Measurements from ENCODE around the gene YIF1A.
A peak's percentile ranks its signal among the peaks of the same experiment; 100 is the strongest.

Gene YIF1A

DNA sequence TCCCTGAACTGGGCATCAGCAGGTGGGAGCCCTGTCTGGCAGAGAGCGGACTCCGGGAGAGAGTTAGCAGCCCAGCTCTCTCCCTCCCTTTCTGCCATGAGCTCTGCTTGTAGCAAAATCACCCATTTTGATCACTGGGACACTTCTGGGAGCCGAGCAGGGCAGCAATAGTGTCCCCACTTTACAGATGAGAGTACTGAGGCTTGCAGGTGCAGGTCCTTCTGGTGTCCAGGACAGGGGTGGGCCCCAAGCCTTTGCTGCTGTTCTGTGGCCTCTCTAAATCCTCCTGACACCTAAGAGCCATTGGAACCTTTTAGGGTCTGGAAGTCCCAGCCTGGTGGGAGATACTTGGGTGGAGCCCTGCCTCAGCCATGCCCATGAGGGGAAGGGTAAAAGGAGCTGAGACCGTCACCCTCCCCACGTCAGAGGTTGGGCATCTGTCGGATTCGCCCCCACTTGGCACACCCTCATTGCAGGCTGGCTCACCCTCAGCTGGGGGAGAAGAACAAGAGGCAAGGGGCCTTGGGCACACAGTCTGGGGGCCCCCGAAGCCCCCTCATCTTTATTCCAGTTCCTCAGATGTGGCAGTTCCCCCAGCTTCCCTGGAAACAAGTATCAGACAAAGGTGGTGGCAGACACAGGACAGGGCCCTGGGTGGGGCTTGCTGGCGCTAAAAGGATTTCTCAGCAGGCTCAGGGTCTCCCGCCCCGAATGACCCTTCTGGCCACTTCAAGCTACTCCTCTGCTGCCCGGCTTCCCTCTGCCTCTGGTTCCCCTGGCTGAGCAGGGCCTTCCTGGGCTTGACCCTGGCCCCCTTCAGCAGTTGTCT, 42.8 kb upstream of the YIF1A start:
- Histone ChIP-seq H3K27me3 (ENCODE audit: insufficient read depth, low read length) (peaks cover 23% of the 10 kb centered on the region), H3K4me3 (ENCODE audit: low read length) (no peak overlapping the region), H3K9ac (ENCODE audit: low read depth, low read length) (no peak overlapping the region), H3K9me3 (ENCODE audit: insufficient read depth, low read depth, low read length) (no peaks in the 10 kb centered on the region), H3K4me1 (ENCODE audit: insufficient read depth, low read length) (peaks cover 6% of the 10 kb centered on the region; the same call in 1 of the 2 replicates), H3K27ac (ENCODE audit: low read length) (no peak overlapping the region), H3K36me3 (ENCODE audit: insufficient read depth, low read depth, low read length) (no peaks in the 10 kb centered on the region)

DNA sequence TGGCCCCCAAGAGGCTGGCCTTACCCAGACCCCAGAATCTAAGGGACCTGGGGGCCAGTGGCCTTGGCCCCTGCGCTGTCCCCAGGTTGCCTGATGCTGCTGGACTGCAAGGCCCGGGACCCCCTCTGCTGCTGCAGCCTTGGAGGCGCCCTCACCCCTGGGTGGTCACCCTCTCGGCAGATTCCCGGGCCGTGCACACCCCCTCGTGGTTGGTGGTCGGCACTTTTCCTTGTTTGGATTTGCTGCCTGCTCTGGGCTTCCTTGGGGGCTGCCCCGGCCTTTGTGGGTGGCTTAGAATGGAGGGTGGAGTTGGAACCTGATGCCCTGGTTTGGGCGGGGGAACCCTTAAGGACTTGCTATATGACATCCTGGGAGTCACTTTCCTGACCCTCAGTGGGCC, 42.0 kb upstream of the YIF1A start:
- no peaks in the 10 kb centered on the region for H3K36me3 ChIP-seq (ENCODE audit: insufficient read depth, low read depth, low read length)
- H3K9me3 ChIP-seq (ENCODE audit: insufficient read depth, low read depth, low read length) = no peaks in the 10 kb centered on the region
- no peak overlapping the region for H3K9ac ChIP-seq (ENCODE audit: low read depth, low read length)
- peaks cover 21% of the 10 kb centered on the region for H3K27me3 ChIP-seq (ENCODE audit: insufficient read depth, low read length)
- no peak overlapping the region for H3K4me3 ChIP-seq (ENCODE audit: low read length)
- no peak overlapping the region for H3K27ac ChIP-seq (ENCODE audit: low read length)
- peaks cover 6% of the 10 kb centered on the region; the same call in 1 of the 2 replicates for H3K4me1 ChIP-seq (ENCODE audit: insufficient read depth, low read length)

DNA sequence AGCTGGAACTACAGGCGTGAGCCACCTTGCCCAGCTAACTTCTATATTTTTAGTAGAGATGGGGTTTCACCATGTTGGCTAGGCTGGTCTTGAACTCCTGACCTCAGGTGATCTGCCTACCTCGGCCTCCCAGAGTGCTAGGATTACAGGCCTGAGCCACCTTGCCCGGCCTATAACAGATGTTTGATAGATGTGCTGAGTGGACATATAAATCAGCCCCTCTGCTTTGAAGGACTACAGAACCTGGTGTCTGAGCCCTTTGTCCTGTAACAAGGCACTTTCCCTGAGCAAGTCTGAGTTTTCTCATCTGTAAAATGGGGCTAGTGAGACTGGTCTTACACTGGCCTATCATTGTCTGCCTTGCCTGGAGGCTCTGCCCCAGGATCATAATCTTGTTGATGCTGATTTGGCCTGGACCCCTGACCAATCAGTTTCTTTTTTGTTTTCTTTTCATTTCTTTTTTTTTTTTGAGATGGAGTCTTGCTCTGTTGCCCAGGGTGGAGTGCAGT, 40.3 kb upstream of the YIF1A start:
- peaks cover 4% of the 10 kb centered on the region; the same call in 1 of the 2 replicates for H3K4me1 ChIP-seq (ENCODE audit: insufficient read depth, low read length)

DNA sequence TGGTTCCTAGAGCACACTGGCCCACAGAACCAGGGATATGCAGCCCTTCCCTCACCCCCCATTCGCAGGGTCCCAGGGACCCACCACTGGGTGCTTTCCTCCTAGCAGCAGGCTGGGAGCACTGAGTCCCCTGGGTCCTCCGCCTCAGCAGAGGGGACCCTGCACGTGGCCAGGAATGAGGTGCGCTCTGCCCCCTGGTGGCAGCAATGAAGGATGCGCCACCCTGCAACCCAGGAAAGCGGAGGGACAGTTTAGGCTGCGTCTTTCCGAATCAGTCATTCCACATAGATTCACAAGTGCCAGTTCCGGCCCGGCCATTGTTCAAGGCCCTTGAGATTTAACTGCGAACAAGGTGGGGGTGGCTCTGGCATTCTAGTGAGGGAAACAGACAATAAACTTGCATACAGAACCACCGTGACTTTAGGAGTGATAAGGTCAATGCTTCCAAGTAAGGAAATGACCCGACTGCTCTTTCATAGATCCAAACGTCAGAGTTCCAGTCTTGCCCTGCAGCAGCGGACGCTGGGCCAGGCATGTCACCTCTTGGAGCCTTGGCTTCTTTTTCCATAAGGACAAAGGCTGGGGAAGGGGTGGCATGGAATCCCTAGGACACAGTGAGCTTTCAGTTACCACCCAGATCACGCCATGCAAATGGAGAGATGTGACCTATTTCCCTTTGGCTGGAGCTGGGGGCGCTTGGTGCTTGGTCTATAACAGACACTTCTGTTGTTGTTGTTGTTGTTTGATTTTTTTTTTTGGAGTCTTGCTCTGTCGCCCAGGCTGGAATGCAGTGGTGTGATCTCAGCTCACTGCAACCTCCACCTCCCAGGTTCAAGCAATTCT, 39.6 kb upstream of the YIF1A start:
- Histone ChIP-seq H3K27me3 (ENCODE audit: insufficient read depth, low read length) (peaks cover 11% of the 10 kb centered on the region), H3K4me3 (ENCODE audit: low read length) (peak overlapping the region; percentile 37), H3K9me3 (ENCODE audit: insufficient read depth, low read depth, low read length) (no peaks in the 10 kb centered on the region), H3K36me3 (ENCODE audit: insufficient read depth, low read depth, low read length) (no peaks in the 10 kb centered on the region), H3K27ac (ENCODE audit: low read length) (no peak overlapping the region), H3K9ac (ENCODE audit: low read depth, low read length) (peak overlapping the region; percentile 40; the same call in 1 of the 2 replicates), H3K4me1 (ENCODE audit: insufficient read depth, low read length) (peaks cover 4% of the 10 kb centered on the region; the same call in 1 of the 2 replicates)

More for the DNA sequence above, 40.3 kb upstream of the YIF1A start:
- Histone ChIP-seq H3K36me3 (ENCODE audit: insufficient read depth, low read depth, low read length) (no peaks in the 10 kb centered on the region), H3K4me3 (ENCODE audit: low read length) (no peak overlapping the region), H3K9me3 (ENCODE audit: insufficient read depth, low read depth, low read length) (no peaks in the 10 kb centered on the region), H3K9ac (ENCODE audit: low read depth, low read length) (no peak overlapping the region), H3K27ac (ENCODE audit: low read length) (no peak overlapping the region), H3K27me3 (ENCODE audit: insufficient read depth, low read length) (peaks cover 11% of the 10 kb centered on the region)

DNA sequence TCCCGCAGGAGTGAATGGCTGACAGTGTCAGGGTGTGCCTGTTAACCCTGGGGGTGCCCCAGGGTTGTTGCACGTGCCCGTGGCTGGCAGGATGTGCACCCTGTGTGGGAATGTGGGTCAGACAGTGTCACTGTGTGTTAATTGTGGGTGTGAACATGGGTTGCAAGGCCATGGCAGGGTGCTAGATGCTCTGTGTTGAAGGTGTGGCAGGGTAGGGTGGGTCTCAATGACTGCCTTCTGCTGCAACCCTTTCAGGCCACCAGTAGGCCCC, 39.0 kb upstream of the YIF1A start:
- H3K4me1 ChIP-seq (ENCODE audit: insufficient read depth, low read length) = peaks cover 4% of the 10 kb centered on the region; the same call in 1 of the 2 replicates
- H3K27me3 ChIP-seq (ENCODE audit: insufficient read depth, low read length) = peaks cover 11% of the 10 kb centered on the region
- no peak overlapping the region for H3K9ac ChIP-seq (ENCODE audit: low read depth, low read length)
- H3K4me3 ChIP-seq (ENCODE audit: low read length) = no peak overlapping the region
- H3K27ac ChIP-seq (ENCODE audit: low read length) = no peak overlapping the region
- H3K9me3 ChIP-seq (ENCODE audit: insufficient read depth, low read depth, low read length) = no peaks in the 10 kb centered on the region
- H3K36me3 ChIP-seq (ENCODE audit: insufficient read depth, low read depth, low read length) = no peaks in the 10 kb centered on the region

DNA sequence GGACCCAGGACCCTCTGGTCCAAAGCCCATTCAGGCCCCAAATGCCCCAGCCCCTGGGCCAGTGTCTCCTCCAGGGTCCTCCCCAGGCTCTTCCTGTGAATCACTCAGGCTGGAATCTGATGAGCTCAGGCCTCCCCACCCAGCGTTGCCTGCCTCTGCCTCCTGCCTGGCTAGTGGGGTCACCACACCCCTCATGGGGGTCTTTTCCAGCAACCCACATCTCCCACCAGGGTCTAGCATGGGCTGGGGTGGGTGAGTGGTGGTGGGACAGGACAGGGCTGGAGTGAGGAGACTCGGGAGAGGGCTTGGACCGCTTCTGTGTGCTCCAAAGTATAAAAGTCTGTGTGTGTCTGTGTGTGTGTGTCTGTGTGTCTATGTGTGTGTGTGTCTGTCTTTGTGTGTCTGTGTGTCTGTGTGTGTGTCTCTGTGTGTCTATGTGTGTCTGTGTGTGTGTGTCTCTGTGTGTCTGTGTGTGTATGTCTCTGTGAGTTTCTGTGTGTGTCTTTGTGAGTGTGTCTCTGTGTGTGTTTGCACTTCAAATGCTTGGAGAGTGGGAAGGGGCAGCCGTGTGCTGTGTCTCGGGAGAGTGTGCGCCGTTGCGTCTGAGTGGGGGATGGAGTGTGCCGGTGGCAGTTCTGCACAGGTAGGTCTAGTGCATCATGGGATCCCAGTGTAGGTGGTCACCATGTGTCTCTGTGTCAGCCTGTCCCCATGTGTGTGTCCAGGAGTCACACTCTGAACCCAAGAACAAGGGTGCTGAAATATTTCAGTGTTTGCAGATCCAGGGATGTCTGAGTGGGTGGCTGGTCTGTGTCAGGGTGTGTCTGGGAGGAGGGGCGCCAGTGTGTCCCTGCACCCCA, 38.5 kb upstream of the YIF1A start:
- no peak overlapping the region for H3K4me3 ChIP-seq (ENCODE audit: low read length)
- H3K36me3 ChIP-seq (ENCODE audit: insufficient read depth, low read depth, low read length) = no peaks in the 10 kb centered on the region
- H3K9me3 ChIP-seq (ENCODE audit: insufficient read depth, low read depth, low read length) = no peaks in the 10 kb centered on the region
- no peak overlapping the region for H3K27ac ChIP-seq (ENCODE audit: low read length)
- H3K27me3 ChIP-seq (ENCODE audit: insufficient read depth, low read length) = peaks cover 11% of the 10 kb centered on the region
- no peak overlapping the region for H3K9ac ChIP-seq (ENCODE audit: low read depth, low read length)
- peaks cover 4% of the 10 kb centered on the region; the same call in 1 of the 2 replicates for H3K4me1 ChIP-seq (ENCODE audit: insufficient read depth, low read length)

DNA sequence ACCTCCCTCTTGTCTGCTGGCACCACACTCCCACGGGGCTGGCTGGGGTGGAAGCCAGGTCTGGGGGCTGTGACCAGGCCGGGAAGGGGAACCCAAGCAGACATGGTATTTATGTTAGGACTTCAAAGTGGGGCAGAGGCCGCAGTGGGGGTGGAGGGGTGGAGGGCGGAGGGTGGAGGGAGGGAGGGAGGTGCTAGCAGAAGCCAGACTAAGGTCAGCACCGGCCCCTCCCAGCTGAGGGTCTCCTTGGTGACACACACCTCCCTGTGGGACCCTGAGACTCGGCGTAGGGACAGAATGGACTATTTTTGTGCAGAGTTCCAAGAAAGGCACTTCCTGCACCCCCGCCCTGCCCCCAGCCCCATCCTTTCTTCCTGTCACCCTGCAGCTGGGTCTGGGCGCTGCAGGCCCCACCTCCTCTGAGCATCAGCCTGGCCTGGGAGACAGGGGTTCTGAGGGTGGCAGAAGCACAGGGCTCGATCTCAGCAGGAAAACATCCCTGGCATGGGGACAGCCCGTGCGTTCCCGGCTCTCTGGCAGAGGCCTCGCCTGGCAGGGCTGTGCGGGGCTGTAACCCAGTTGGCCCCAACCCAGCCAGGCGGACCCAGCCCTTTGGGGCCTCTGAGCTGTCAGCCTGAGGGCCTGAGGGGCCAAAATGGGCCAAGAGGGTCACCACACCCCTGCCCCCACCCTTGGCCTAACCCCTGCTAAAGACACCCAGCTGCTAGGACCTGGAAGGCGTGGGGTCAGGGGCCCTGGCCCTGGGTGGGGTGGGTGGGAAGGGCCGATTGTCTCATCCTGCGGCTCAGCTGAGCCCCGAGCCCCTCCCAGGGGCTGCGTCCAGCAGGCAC, 37.5 kb upstream of the YIF1A start:
- Histone ChIP-seq H3K9ac (ENCODE audit: low read depth, low read length) (no peak overlapping the region), H3K27ac (ENCODE audit: low read length) (no peak overlapping the region), H3K27me3 (ENCODE audit: insufficient read depth, low read length) (peaks cover 11% of the 10 kb centered on the region), H3K4me3 (ENCODE audit: low read length) (no peak overlapping the region), H3K36me3 (ENCODE audit: insufficient read depth, low read depth, low read length) (no peaks in the 10 kb centered on the region), H3K9me3 (ENCODE audit: insufficient read depth, low read depth, low read length) (no peaks in the 10 kb centered on the region), H3K4me1 (ENCODE audit: insufficient read depth, low read length) (peaks cover 4% of the 10 kb centered on the region; the same call in 1 of the 2 replicates)

DNA sequence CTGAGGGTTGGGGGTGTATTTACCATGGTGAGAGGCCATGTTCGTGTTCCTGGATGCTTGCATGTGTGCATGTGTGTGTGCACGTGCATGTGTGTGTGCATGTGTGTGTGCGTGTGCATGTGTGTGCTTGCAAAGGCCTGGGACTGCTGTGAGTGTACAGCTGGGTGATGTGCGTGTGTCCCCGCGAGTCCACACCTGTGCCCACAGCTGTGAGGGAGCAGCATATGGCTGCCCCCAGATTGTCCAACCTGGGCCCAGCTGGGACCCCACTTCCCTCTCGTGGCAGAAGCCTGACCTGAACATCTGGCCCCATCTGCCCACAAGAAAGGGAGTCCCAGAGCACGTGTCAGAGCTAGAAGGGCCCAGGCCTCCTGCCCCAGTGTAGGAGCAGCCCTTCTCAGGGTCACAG, 36.3 kb upstream of the YIF1A start:
- H3K9me3 ChIP-seq (ENCODE audit: insufficient read depth, low read depth, low read length) = no peaks in the 10 kb centered on the region
- H3K4me3 ChIP-seq (ENCODE audit: low read length) = no peak overlapping the region
- H3K27ac ChIP-seq (ENCODE audit: low read length) = no peak overlapping the region
- peaks cover 11% of the 10 kb centered on the region for H3K27me3 ChIP-seq (ENCODE audit: insufficient read depth, low read length)
- H3K9ac ChIP-seq (ENCODE audit: low read depth, low read length) = no peak overlapping the region
- H3K36me3 ChIP-seq (ENCODE audit: insufficient read depth, low read depth, low read length) = no peaks in the 10 kb centered on the region
- peaks cover 4% of the 10 kb centered on the region; the same call in 1 of the 2 replicates for H3K4me1 ChIP-seq (ENCODE audit: insufficient read depth, low read length)

DNA sequence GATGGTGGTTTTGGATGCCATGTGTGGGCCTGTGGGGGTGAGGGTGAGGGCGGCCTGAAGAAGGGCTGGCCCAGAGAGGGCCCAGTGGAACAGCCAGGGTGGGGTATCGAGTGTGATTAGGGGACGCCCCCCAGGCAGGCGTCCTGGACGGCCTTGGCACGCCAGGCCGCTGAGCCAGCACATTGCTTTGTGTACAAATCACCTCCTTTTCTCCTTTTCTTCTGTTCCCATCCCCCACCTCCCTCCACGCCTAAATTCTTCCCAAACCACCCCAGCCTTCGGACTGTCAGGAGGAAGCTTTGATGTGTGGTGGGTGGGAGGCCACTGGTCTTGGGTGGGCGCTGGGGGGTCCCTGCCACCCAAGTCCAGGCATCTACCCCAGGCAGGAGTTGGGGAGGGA, 35.7 kb upstream of the YIF1A start:
- no peak overlapping the region for H3K4me3 ChIP-seq (ENCODE audit: low read length)
- peaks cover 11% of the 10 kb centered on the region for H3K27me3 ChIP-seq (ENCODE audit: insufficient read depth, low read length)
- H3K27ac ChIP-seq (ENCODE audit: low read length) = no peak overlapping the region
- no peak overlapping the region for H3K9ac ChIP-seq (ENCODE audit: low read depth, low read length)
- H3K9me3 ChIP-seq (ENCODE audit: insufficient read depth, low read depth, low read length) = no peaks in the 10 kb centered on the region
- no peaks in the 10 kb centered on the region for H3K36me3 ChIP-seq (ENCODE audit: insufficient read depth, low read depth, low read length)
- peaks cover 4% of the 10 kb centered on the region; the same call in 1 of the 2 replicates for H3K4me1 ChIP-seq (ENCODE audit: insufficient read depth, low read length)

DNA sequence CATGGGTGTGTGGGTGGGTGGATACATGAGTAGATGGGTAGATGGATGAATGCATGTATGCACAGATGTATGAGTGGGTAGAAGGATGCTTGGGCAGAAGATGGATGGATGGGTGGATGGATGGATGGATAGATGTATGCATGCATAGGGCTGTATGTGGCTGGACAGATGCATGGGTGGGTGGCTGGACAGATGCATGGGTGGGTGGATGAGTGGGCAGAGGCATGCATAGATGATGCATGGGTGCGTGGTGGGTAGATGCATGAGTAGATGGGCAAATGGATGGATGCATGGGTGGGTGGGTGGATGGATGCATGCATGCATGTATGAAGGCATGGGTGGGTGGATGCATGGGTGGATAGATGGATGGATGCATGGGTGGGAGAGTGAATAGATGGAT, 34.7 kb upstream of the YIF1A start:
- no peak overlapping the region for H3K4me3 ChIP-seq (ENCODE audit: low read length)
- H3K4me1 ChIP-seq (ENCODE audit: insufficient read depth, low read length) = peaks cover 3% of the 10 kb centered on the region; the same call in 1 of the 2 replicates
- peaks cover 11% of the 10 kb centered on the region for H3K27me3 ChIP-seq (ENCODE audit: insufficient read depth, low read length)
- H3K9me3 ChIP-seq (ENCODE audit: insufficient read depth, low read depth, low read length) = no peaks in the 10 kb centered on the region
- no peak overlapping the region for H3K27ac ChIP-seq (ENCODE audit: low read length)
- no peaks in the 10 kb centered on the region for H3K36me3 ChIP-seq (ENCODE audit: insufficient read depth, low read depth, low read length)
- no peak overlapping the region for H3K9ac ChIP-seq (ENCODE audit: low read depth, low read length)
